ENCODE data around the gene SEPSECS. TPM values are rescaled to one million over a fixed set of nuclear protein-coding genes. Genes with fewer than 3 reads are reported as not detected.
A peak's percentile ranks its signal among the peaks of the same experiment; 100 is the strongest.

Gene SEPSECS
- total RNA-seq, 1 donor from 2014 or later, result 10.3 TPM

DNA sequence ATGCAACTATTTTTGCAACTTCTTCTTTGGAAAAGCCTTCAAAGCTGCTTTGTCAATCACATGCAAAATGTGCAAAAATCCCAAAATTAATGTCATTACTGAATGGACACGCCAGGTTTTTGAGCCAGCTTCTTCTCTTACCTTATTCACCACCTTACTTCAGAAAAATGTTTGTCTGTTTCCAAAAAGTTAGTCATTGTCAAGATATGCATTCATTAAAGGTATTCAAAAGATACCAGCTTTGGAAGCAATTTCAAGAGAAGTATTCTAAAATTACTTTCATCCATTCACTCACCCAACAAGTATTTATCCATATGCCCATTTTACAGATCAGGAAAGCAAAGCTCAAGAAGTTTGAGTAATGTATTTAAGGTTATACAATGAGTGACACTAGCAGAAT, 2.3 kb upstream of the SEPSECS start:
- no peak for TF ChIP-seq CTCF (IDR thresholded peaks at IDR 0.05; ENCODE audit: unreplicated experiment)
- Mint-ChIP-seq H3K27ac (no peak overlapping the region), H3K9me3 (peaks cover 11% of the 10 kb centered on the region), H3K4me3 (no peak overlapping the region), H3K4me1 (peaks cover 26% of the 10 kb centered on the region), H3K36me3 (peaks cover 12% of the 10 kb centered on the region), H3K27me3 (ENCODE audit: low read depth) (no peaks in the 10 kb centered on the region)
- no peak for DNase-seq (ENCODE audit: low spot score in 2 of 2, unreplicated experiment in 2 of 2)

DNA sequence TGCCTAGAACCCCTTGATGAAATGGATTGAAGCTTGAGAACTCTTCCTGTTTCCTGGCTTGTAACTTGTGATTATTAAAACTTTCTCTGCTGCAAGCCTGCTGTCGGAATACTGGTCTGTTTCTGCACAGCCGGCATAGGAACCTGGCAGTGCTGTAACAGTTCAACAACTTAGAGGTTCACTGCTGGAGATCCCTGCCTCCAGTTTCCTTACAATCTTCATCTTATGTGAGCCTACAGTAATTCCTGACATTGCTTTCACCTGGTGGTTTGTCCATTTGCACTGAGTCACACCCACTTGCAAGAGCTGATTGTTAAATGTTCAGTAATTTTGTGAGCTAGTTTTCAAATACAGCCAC, 1.3 kb upstream of the SEPSECS start:
- Mint-ChIP-seq H3K27ac (peak overlapping the region; percentile 89), H3K27me3 (ENCODE audit: low read depth) (no peaks in the 10 kb centered on the region), H3K4me1 (peaks cover 26% of the 10 kb centered on the region), H3K36me3 (peaks cover 14% of the 10 kb centered on the region), H3K4me3 (peak overlapping the region; percentile 94), H3K9me3 (peaks cover 7% of the 10 kb centered on the region)
- no peak for TF ChIP-seq CTCF (IDR thresholded peaks at IDR 0.05; ENCODE audit: unreplicated experiment)
- no peak for DNase-seq (ENCODE audit: low spot score in 2 of 2, unreplicated experiment in 2 of 2)

DNA sequence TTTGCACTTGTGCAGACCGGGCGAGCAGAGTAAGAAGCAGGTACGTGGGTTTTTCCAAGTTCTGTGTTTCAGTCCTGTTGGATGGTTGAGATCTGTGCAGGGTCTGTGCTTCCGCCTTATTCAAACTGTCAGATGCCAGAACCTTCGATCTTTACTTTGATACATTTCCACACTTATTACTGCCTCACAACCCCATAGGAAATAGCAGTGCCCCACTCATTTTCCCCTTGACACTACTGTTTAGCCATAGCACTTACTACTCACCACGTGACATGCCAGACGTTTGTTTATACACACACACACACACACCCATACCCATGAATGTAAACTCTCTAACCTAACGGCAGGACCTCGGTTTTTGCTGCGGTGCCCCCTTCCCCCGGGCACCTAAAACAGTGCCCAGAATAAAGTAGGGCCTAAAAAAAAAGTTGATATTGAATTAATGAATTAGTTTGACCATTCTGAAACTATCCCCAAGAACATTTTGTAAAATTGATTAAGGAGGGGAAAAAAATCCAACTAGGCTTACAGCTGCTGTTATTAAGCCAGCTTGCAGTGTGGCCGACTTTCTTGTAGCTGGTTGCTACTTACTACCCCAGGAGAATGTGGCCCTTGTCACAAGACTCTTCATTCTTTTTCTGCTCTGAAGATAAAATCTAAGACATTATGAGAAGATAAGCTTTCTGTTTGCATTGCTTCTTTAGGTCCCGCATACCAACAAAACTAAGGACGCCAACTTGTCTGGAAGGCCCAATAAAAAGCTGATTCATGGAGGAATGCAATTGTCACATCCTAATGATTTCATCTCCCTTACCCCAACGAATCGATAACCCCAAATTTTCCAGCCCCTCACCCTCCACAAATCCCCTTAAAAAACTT, 704 bp upstream of the SEPSECS start:
- Mint-ChIP-seq H3K36me3 (peaks cover 7% of the 10 kb centered on the region), H3K4me3 (peak overlapping the region; percentile 94), H3K27me3 (ENCODE audit: low read depth) (no peaks in the 10 kb centered on the region), H3K9me3 (peaks cover under 1% of the 10 kb centered on the region), H3K27ac (peak overlapping the region; percentile 89), H3K4me1 (peaks cover 26% of the 10 kb centered on the region)
- no peak for DNase-seq (ENCODE audit: low spot score in 2 of 2, unreplicated experiment in 2 of 2)
- TF ChIP-seq CTCF (IDR thresholded peaks at IDR 0.05; ENCODE audit: unreplicated experiment), result no peak

DNA sequence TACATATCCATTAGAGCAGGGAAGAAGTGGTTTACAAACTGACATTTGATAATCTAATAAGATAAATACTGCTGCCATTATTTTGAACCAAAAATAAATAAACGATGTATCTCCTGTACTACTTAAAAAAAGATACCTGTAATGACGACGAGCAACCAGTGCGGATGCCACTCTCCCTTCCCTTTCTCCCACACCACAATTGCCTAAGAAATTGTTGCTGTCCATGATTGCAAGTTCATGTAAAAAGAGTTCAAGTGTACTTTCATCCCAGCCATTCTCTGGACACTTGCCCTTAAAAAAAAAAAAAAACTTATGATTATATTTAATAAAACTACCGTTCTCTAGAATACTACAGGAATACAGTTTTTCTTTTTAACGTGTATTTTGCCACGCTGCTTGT, 1.4 kb downstream of the SEPSECS start:
- Mint-ChIP-seq H3K9me3 (no peaks in the 10 kb centered on the region), H3K4me1 (peaks cover 26% of the 10 kb centered on the region), H3K27ac (no peak overlapping the region), H3K36me3 (peaks cover 6% of the 10 kb centered on the region), H3K27me3 (ENCODE audit: low read depth) (no peaks in the 10 kb centered on the region), H3K4me3 (peak overlapping the region; percentile 94)
- TF ChIP-seq CTCF (IDR thresholded peaks at IDR 0.05; ENCODE audit: unreplicated experiment), result no peak
- no peak for DNase-seq (ENCODE audit: low spot score in 2 of 2, unreplicated experiment in 2 of 2)

GRCh38 chr4:25157081-25157480, 3.2 kb downstream of the SEPSECS start:
- Mint-ChIP-seq H3K27ac (no peak overlapping the region), H3K36me3 (peaks cover 6% of the 10 kb centered on the region), H3K4me3 (no peak overlapping the region), H3K27me3 (ENCODE audit: low read depth) (no peaks in the 10 kb centered on the region), H3K4me1 (peaks cover 24% of the 10 kb centered on the region), H3K9me3 (no peaks in the 10 kb centered on the region)
- no peak for DNase-seq (ENCODE audit: low spot score in 2 of 2, unreplicated experiment in 2 of 2)
- no peak for TF ChIP-seq CTCF (IDR thresholded peaks at IDR 0.05; ENCODE audit: unreplicated experiment)

Data from mesothelial cell of epicardium (in vitro differentiated cells).